ENCODE data around the gene PRKCE. TPM values are rescaled to one million over a fixed set of nuclear protein-coding genes. Genes with fewer than 3 reads are reported as not detected.

Gene PRKCE
- total RNA-seq, 1 donor from 2014 or later = 39.6 TPM

GRCh38 chr2:45944074-45944473 is 292.6 kb downstream of the PRKCE start:
- DNase-seq (ENCODE audit: extremely low read depth, low read depth, low spot score) = no peak

- no peak for DNase-seq (ENCODE audit: extremely low read depth, low read depth, low spot score)
Observed at GRCh38 chr2:45945302-45945717, 293.8 kb downstream of the PRKCE start.

- DNase-seq (ENCODE audit: extremely low read depth, low read depth, low spot score) = no peak
Observed at GRCh38 chr2:45946023-45946422, 294.5 kb downstream of the PRKCE start.

DNA sequence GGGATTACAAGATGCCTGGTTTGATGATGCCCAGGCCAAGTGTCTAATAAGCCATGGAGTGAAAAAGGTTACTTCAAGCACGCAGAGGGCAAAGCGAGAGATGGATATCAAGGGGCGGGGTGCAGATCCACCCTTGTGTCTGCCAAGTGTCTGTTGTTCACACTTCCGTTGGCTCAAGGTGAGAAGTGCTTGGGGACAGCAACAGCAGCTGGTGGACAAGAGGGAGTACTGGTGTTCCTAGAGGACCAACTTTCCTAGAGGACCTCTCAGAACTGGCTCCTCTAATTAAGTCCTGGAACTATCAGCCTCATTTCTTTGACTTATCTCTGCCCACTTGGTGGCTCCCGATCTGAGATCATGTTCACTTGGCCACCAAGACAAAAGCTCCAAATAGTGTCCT is 299.1 kb downstream of the PRKCE start:
- no peak for DNase-seq (ENCODE audit: extremely low read depth, low read depth, low spot score)

GRCh38 chr2:45951025-45951727 is 299.7 kb downstream of the PRKCE start:
- DNase-seq (ENCODE audit: extremely low read depth, low read depth, low spot score) = no peak

- no peak for DNase-seq (ENCODE audit: extremely low read depth, low read depth, low spot score)
Observed at GRCh38 chr2:45952591-45952990, 301.1 kb downstream of the PRKCE start.

DNA sequence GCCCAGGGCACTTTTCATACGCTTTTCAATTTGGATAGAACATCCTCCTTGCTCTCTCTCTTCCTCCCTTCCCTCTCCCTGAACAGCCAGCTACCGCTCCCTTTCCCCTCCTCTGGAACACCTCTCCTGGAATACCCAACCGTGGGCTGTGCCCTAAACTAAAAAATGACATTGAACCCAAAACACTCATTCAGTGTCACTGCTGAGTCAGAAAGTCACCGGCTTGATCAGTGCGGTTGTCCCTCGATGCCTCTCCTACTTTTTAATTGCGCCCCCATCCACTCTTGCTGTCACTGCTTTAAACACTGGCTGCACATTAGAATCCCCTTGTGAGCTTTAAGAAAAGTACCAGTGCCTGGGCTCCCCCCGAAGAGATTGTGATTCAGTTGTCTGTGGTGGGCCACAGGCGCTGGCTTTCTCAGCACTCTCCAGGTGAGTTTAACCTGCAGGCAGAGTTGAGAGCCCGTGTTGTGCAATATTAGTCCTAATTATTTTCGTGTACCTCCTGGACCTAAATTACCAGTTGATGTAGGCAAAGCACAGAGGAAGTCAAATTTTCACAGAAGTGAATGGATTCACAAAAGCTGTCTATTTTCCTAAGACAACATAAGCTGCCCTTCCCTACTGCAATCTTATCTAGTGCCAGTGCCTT is 302.0 kb downstream of the PRKCE start:
- DNase-seq (ENCODE audit: extremely low read depth, low read depth, low spot score) = no peak

DNA sequence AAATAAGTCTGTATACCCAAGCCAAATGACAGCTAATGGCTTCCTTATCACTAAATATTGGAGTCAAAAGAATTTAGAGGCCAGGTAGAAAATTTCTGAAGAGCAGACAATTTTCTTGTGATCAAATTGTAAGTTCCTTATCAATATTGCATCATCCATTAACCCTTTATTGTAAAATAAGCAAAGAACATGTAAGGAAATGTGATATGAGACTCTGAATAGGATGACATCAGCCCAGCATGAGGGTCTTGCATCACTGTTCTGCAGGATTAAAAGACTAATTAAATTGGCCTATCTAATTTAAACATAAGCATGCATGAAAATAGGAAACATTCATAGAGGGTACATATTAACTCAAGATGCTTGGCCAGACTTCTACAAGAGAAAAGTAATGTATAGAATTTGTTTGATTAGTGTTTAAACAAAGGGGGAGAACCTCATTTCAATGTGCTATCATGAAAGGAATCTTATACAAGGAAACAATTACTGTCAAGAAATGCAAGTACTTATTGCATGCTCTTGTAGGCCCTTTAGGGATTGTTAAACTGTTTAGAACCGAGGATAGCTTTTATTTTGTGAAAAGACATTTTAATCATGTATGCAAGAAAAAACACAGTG is 302.9 kb downstream of the PRKCE start:
- DNase-seq (ENCODE audit: extremely low read depth, low read depth, low spot score) = no peak

GRCh38 chr2:45957533-45958227 is 306.2 kb downstream of the PRKCE start:
- no peak for DNase-seq (ENCODE audit: extremely low read depth, low read depth, low spot score)

GRCh38 chr2:45960057-45960863 is 308.8 kb downstream of the PRKCE start:
- DNase-seq (ENCODE audit: extremely low read depth, low read depth, low spot score) = no peak

DNA sequence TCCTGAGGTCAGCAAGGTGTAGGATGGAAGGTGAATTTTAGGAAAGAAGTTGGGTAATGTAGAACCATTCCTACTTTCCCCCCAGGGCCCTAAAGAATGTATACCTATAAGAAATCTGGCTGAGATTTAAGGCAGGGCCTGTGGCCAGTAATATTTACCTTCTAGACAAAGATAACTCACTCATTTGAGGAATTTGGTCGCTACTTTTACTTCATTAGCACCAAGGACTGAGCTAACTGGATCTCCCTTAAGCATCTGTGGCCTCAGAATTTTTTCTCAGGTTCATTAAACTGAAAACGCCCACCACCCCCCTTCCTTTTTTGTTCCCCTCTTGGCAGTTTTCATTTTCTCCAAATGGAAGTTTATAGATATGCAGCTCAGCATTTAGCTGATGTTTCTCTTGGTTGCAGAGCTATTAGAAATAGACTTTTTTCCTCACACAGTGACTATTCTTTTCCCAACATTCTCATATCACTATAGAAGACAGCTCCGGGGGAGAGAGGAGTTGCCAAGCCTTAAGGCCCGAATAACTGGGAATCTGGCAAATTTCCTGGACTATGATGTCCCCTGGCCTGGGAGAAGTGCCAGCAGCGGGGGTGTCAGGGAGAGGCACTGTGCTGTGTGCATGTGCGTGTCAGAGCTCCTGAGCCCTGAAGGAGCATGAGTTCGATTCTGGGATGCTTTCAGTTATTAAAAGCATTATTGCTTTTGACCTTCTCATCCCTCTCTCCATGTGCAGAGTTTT is 310.9 kb downstream of the PRKCE start:
- no peak for DNase-seq (ENCODE audit: extremely low read depth, low read depth, low spot score)

GRCh38 chr2:45963816-45964215 is 312.3 kb downstream of the PRKCE start:
- no peak for DNase-seq (ENCODE audit: extremely low read depth, low read depth, low spot score)

- DNase-seq (ENCODE audit: extremely low read depth, low read depth, low spot score) = peak; percentile 85
Observed at GRCh38 chr2:45964223-45964841, 312.9 kb downstream of the PRKCE start.

DNA sequence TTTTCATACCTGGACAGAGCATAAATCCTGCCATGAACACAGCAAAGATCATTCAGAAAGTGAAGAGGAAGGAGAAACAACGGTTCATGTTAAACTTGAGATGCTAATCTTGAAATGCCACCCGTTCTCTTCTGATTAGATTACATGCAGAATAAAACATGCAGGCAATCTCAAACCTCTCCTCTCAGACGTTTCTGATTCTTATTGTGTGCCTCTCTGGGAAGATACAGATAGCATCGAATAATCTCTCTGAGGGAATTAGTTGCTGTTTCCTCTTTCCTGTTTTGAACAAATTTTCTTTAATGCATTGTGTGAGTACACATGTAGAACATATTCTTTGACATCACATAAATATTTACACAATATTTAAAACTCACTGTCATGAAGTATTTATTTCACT is 313.4 kb downstream of the PRKCE start:
- no peak for DNase-seq (ENCODE audit: extremely low read depth, low read depth, low spot score)

- DNase-seq (ENCODE audit: extremely low read depth, low read depth, low spot score) = no peak
Observed at GRCh38 chr2:45965871-45966498, 314.5 kb downstream of the PRKCE start.

DNA sequence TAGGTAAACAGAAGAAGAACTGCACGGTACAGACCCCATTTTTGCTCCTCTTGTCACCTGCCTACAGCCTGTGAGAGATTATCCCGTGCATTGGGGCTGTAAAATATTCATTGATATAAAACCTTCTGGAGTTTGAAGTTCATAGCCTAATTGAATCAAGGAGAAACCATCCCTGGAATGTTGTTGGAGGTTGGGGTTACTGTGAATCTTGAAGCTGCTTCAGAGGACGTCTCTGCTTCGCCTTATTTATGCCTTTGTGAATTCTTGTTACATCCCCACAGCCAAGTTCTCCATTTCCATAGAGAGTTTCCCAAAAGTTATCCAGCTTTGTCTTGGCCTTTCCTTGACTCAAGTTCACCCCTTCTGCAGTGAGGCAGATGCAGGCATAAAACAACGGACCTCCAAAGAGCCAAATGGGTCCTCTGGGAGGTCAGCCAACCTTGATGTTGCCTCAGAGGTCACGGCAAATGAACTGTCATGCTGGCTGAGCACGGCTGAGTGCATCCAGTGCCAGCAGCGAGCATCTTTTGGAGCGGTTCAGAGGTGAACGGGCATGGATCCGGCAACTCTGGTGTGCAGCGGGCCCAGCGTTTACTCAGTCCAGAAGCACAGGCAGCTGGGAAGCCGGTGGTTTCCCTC is 317.6 kb downstream of the PRKCE start:
- no peak for DNase-seq (ENCODE audit: extremely low read depth, low read depth, low spot score)

- DNase-seq (ENCODE audit: extremely low read depth, low read depth, low spot score) = no peak
Observed at GRCh38 chr2:45973426-45973825, 322.0 kb downstream of the PRKCE start.

DNA sequence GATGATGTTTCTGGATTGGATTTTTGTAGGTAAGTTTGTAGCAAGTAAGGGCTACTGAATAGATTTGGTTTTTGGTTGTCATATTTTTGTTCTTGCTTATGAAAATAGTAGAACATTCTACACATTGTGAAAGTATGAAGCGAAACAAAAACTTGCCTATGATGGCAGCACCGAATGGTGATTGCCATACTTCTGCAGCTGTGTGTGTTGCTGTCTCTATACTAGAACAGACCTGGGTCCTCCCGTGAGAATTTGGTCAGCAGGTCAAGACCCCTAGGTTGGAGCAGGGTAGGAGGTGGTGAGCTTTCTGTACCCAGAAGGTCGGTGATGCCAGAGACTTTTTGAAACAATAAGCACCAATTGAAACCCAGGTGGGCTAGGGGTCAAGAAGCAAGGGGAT is 322.6 kb downstream of the PRKCE start:
- DNase-seq (ENCODE audit: extremely low read depth, low read depth, low spot score) = no peak
